Fibroblast of the aortic adventitia (primary cell): ENCODE data around the gene VILL. TPM values are rescaled to one million over a fixed set of nuclear protein-coding genes. Genes with fewer than 3 reads are reported as not detected.

Experiments
- DNase-seq: peaks from one replicate; pipeline ENCODE4 v3.0.0-alpha.2; 2010; ENCODE audit warnings: low read depth
- H3K4me3 ChIP-seq: 2 replicates; pipeline ENCODE4 v1.5.1; 2011; ENCODE audit warnings: low read depth, mild to moderate bottlenecking, control low read depth, low read length, moderate library complexity
- CTCF ChIP-seq: IDR thresholded peaks from 2 replicates; pipeline ENCODE4 v1.5.1; 2011; ENCODE audit warnings: mild to moderate bottlenecking, low read length, control low read depth, inconsistent platforms; ENCODE audit not compliant: insufficient read depth
- total RNA-seq: library from RNA; depleted of rRNA; stranded (reverse); fragments of >200 nt; gene quantifications from 2 replicates; pipeline ENCODE4 v1.2.3, GENCODE V29; 2012; ENCODE audit warnings: low replicate concordance

VILL gene
- total RNA-seq, 1 donor: 7.0 TPM

GRCh38 chr3:37979541-37980461 is 10.8 kb upstream of the VILL start:
- H3K4me3 ChIP-seq: no peak overlapping the region
- DNase-seq: no peak
- no peak for TF ChIP-seq CTCF

- H3K4me3 ChIP-seq: no peak overlapping the region
- no peak for TF ChIP-seq CTCF
- no peak for DNase-seq
These were observed 9.9 kb upstream of the VILL start for GRCh38 chr3:37980462-37981347.

- no peak for TF ChIP-seq CTCF
- no peak overlapping the region for H3K4me3 ChIP-seq
- no peak for DNase-seq
These were observed 9.3 kb upstream of the VILL start for GRCh38 chr3:37981348-37981664.

- DNase-seq: no peak
- no peak for TF ChIP-seq CTCF
- H3K4me3 ChIP-seq: no peak overlapping the region
These were observed 8.3 kb upstream of the VILL start for GRCh38 chr3:37982331-37982730.

- no peak for DNase-seq
- H3K4me3 ChIP-seq: no peak overlapping the region
- no peak for TF ChIP-seq CTCF
These were observed 6.5 kb upstream of the VILL start for GRCh38 chr3:37984051-37984450.

- H3K4me3 ChIP-seq: no peak overlapping the region
These were observed 6.0 kb upstream of the VILL start for GRCh38 chr3:37984596-37984995.

More at GRCh38 chr3:37984596-37984995, 6.0 kb upstream of the VILL start:
- TF ChIP-seq CTCF: no peak
- no peak for DNase-seq
